Measurements from ENCODE around the gene RUNX2.

The RUNX2 gene

DNA sequence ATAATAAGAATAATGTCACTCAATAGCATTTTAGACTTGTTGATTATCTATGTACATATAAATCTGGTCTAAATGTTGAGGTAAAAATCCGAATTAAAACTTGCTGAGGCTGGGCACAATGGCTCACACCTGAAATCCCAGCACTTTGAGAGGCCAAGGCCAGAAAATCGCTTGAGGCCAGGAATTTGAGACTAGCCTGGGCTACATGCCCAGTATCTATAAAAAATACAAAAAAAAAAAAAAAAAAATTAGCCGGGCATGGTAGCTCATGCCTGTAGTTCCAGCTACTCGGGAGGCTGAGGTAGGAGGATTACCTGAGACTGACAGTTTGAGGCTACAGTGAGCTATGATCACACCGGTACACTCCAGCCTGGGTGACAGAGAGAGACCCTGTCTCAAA lies 83.8 kb downstream of the RUNX2 start:
- DNase-seq (ENCODE audit: low read depth, low spot score) = no peak

GRCh38 chr6:45415315-45415714 lies 87.2 kb downstream of the RUNX2 start:
- no peak for DNase-seq (ENCODE audit: low read depth, low spot score)

DNA sequence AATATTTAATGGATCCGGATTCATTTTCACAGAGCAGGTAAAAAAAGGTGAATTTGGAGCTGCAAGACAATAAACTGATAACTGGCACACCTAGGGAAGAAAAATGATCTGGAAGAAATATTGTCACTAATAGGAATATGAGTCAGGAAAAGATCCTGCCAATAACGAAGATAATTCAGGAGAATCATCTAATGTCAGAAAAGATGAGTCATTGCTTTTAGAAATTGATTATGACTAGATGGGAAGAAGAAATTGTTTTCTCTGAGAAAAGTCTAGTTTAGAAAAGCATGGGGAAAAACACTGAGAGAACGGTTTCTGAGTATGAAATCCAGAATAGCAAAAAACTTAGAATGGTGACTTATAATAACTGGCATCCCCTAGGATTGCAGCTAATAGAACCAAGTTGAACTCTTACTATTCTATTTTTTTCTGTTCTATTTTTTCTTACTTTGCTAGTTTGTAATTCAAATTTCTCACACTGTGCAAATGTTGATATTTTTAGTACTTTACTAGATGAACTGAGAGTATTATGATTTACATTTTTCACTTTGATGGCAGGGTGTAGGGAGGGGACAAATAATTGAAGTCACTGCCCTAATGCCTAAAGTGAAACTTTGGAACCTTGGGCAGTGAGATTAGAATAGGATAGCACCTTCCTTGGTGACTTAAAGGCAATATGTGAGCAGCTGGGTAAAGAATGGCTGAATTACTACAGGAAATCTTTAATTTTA lies 87.8 kb downstream of the RUNX2 start:
- no peak for DNase-seq (ENCODE audit: low read depth, low spot score)

DNA sequence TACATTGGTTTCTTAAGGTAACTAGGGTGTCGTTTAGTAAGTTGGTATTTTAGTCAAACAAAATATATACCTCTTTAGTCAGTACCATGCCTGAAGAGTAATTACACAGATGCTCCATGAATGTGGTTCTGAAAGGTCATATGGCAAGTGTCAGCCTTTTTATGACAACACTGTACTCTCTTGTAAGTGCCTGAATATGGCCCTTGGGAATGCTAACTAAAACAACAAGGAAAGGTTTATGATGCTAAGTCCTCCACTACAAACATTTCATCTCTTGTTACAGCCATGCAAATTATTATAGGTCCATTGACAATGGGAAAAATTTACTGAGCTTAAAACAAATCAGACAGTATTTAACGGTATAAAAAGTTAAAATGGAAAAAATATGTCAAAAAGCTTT lies 88.6 kb downstream of the RUNX2 start:
- no peak for DNase-seq (ENCODE audit: low read depth, low spot score)

- no peak for DNase-seq (ENCODE audit: low read depth, low spot score)
Measured at GRCh38 chr6:45417436-45417835, 89.3 kb downstream of the RUNX2 start.

DNA sequence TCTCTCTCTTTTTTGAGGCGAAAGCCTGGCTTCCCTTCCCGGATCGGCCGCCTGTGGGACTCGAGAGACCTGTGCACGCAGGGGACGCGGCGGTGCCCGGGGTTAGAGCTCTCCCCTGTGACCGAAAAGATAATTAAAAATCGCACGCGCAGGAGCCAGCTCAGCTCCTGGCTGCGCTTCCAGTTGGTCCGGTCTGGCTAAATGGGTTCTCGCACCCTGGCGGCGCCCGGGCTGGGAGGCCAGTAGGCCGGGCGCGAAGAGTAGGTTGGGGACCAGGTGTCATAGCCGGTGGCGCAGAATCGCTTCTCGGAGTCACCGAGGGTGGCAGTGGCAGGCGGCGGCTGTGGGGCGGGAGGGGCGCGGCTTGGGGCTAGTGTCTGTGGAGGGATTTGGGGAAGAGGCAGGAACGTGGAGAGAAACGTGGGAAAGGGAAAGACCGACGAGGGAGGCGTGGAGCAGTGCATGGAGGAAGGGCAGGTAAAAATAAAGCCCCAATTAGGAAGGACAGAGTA lies 91.5 kb downstream of the RUNX2 start:
- DNase-seq (ENCODE audit: low read depth, low spot score) = no peak

DNA sequence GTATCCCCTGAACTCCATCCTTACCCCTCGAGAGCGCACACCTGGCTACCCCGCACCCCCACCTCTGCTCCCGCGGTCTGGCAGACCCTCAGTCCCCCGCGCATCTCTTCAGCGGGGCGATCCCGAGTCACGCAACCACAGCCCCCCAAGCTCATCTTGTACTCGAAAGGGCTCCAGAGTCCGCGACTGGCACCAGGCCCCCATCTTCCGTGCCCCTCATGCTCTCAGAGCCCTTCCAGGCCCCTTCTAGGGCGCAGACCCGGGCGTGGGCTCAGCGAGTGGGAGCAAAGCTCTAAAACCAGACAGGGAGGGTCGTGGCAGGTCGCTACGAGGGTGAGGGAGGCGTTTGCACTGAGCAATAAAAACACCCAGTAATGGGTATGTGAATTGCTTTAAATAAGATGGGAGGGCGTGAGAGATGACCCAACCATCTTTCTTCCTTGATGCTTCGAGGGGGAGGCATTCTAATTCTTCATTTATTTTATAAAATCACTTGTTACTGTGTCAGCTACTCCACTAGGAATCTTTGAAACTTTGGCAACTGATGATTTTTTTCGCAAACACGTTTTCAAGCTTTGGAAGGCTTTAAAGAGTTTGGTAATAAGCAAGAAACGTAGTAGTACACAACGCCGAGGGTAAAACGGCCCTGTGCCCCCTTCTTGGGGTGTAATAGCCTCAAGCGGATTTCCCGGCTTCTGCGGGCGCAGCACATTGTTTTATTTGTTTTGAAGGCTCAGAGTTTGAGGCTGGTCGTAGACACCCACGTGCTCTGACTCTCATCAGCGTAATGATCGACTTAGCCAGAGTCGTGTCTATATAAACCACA lies 92.2 kb downstream of the RUNX2 start:
- no peak for DNase-seq (ENCODE audit: low read depth, low spot score)

DNA sequence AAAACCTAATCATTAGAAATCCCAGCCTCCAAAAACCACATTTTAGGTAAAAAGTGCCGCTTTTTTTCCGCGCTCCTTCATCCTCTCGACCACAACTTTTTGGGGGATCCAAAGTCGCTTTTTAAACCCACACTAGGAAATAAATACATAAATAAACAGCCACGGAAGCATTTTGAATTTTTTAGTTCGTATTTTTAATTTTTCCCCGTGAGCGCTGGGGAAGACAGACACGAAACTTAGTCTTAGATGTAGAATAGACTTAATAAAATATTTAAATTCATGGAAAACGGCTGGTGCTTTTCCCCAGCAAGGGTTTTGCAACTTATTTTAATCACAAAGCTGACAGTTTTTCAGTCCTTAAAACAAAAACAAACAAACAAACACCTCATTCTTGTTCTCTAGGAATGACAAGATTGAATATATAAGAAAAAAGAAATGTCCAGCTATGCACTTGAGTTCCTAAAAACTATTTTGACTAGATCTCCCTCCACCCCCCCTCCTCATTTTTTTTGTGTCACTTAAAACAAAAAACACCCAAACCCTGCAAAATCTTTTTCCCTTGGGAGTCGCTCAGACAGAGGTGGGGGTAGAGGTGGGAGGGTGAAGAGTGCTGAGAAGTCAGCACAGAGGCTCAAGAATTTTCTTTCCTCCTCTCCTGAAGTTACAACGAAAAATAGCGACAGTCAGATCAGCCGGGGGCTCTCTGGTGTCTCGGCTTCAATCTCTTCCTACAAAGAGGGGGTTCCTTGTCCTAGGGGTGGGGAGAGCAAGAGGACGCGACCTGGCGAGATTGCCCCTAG lies 93.0 kb downstream of the RUNX2 start:
- no peak for DNase-seq (ENCODE audit: low read depth, low spot score)

- no peak for DNase-seq (ENCODE audit: low read depth, low spot score)
Measured at GRCh38 chr6:45421709-45422502, 93.8 kb downstream of the RUNX2 start.

DNA sequence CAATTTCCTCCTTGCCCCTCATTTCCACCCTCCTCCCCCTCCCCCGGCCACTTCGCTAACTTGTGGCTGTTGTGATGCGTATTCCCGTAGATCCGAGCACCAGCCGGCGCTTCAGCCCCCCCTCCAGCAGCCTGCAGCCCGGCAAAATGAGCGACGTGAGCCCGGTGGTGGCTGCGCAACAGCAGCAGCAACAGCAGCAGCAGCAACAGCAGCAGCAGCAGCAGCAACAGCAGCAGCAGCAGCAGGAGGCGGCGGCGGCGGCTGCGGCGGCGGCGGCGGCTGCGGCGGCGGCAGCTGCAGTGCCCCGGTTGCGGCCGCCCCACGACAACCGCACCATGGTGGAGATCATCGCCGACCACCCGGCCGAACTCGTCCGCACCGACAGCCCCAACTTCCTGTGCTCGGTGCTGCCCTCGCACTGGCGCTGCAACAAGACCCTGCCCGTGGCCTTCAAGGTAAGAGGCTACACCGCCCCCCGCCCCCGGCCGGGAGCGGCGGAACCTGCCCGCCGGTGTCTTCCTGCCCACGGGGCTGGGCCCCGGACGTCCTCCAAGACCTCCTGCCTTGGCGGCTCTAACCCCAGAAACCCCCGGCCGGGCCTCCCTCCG lies 94.5 kb downstream of the RUNX2 start:
- no peak for DNase-seq (ENCODE audit: low read depth, low spot score)

DNA sequence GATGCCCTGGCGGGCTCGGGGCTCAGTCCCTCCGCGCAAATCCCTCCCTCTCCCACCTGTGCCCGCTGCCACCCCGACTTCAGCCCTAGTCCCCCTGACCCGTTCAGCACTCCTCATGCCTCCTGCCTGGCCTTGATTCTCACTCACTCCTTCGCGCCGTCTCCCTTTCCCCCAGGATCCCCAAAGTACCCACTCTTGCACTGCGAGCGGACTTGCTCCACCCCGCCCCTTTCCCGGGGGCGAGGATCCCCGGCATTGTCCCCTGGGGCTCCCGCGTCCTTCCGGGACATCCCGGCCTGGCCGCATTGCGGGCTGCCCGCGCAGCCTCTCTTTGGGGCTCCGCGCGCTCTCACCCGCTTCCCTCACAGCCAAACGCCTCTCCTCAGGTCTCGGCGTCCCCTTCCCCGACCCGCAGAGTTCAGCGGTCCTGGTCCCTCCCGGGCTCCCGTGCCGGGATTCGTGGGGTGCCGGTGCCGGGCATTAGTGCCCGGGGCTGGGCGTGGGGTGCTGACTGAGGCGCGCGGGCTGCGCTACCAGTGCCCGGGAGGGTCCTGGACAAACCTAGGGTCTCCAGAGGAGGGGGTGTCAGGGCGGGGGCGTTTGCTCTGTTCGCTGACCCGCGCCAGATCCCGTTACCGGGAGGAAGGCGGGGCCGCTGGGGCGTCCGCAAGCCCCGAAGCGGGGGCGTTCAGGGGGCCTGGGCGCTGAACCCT lies 95.1 kb downstream of the RUNX2 start:
- DNase-seq (ENCODE audit: low read depth, low spot score) = no peak

- no peak for DNase-seq (ENCODE audit: low read depth, low spot score)
Measured at GRCh38 chr6:45423824-45424450, 95.8 kb downstream of the RUNX2 start.

GRCh38 chr6:45424451-45424861 lies 96.3 kb downstream of the RUNX2 start:
- DNase-seq (ENCODE audit: low read depth, low spot score) = no peak

GRCh38 chr6:45426251-45426650 lies 98.1 kb downstream of the RUNX2 start:
- DNase-seq (ENCODE audit: low read depth, low spot score) = no peak

- no peak for DNase-seq (ENCODE audit: low read depth, low spot score)
Measured at GRCh38 chr6:45427726-45428125, 99.6 kb downstream of the RUNX2 start.

- no peak for DNase-seq (ENCODE audit: low read depth, low spot score)
Measured at GRCh38 chr6:45428727-45429126, 100.6 kb downstream of the RUNX2 start.

GRCh38 chr6:45430590-45431202 lies 102.6 kb downstream of the RUNX2 start:
- DNase-seq (ENCODE audit: low read depth, low spot score) = no peak

GRCh38 chr6:45431317-45432065 lies 103.4 kb downstream of the RUNX2 start:
- DNase-seq (ENCODE audit: low read depth, low spot score) = no peak

DNA sequence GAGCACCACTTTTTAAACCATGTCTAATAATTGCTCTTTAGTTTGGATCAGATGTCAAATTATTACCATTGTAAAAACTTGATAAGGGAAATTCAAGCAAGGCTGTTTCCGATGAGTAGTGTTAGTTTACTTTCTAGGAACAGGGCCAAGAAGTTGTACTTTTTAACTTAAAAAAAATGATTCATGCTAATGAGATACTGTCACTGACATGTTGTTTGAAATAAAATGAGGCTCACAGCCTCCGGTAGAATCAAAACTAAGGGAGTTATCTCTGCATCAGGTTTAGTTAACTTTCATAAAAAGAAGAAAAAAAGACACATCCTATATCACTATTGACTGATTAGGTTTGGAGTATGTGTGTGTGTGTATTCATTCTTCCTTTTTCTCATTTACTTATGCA lies 104.8 kb downstream of the RUNX2 start:
- no peak for DNase-seq (ENCODE audit: low read depth, low spot score)
